Measurements from ENCODE around the gene LCE2D.

LCE2D gene

GRCh38 chr1:152697701-152698600 is 34.8 kb downstream of the LCE2D start, which contains the start of gene LCE2A:
TSS of gene LCE2A (plus strand) at chr1:152698345. CDS start at chr1:152698902, 557 bp downstream.
- DNase-seq: no peak

- no peak for DNase-seq
Observed at GRCh38 chr1:152699746-152700145, 36.6 kb downstream of the LCE2D start.

- DNase-seq: no peak
Observed at GRCh38 chr1:152707860-152708259, 44.7 kb downstream of the LCE2D start, which contains the start of gene LCE4A. TSS of gene LCE4A (plus strand) at chr1:152708160. CDS start at chr1:152709076, 916 bp downstream.
